Effector CD4-positive, alpha-beta T cell (primary cell): ENCODE measurements around the gene FOXK1.

ENCODE experiments used
- DNase-seq: peaks from one replicate; pipeline ENCODE4 v3.0.0-alpha.2; 2020

The FOXK1 gene

GRCh38 chr7:4725014-4725849 lies 43.1 kb downstream of the FOXK1 start:
- DNase-seq = peak; percentile 17

- no peak for DNase-seq
These were observed 43.9 kb downstream of the FOXK1 start for GRCh38 chr7:4725850-4726450.

- no peak for DNase-seq
These were observed 44.5 kb downstream of the FOXK1 start for GRCh38 chr7:4726566-4726965.

GRCh38 chr7:4727914-4728705 lies 46.0 kb downstream of the FOXK1 start:
- DNase-seq = no peak

- no peak for DNase-seq
These were observed 47.2 kb downstream of the FOXK1 start for GRCh38 chr7:4729266-4729665.

- no peak for DNase-seq
These were observed 48.2 kb downstream of the FOXK1 start for GRCh38 chr7:4730276-4730675.

GRCh38 chr7:4730971-4731370 lies 48.9 kb downstream of the FOXK1 start:
- no peak for DNase-seq

- no peak for DNase-seq
These were observed 49.7 kb downstream of the FOXK1 start for GRCh38 chr7:4731803-4732202.

- DNase-seq = no peak
These were observed 51.9 kb downstream of the FOXK1 start for GRCh38 chr7:4733936-4734528.

- DNase-seq = no peak
These were observed 52.7 kb downstream of the FOXK1 start for GRCh38 chr7:4734587-4735345.

- DNase-seq = no peak
These were observed 55.2 kb downstream of the FOXK1 start for GRCh38 chr7:4737300-4737699.

GRCh38 chr7:4738711-4739527 lies 56.8 kb downstream of the FOXK1 start:
- peak; percentile 17 for DNase-seq

- peak; percentile 56 for DNase-seq
These were observed 57.5 kb downstream of the FOXK1 start for GRCh38 chr7:4739528-4739992.

- DNase-seq = no peak
These were observed 58.7 kb downstream of the FOXK1 start for GRCh38 chr7:4740796-4741195.

- no peak for DNase-seq
These were observed 60.0 kb downstream of the FOXK1 start for GRCh38 chr7:4742051-4742573.

- DNase-seq = no peak
These were observed 60.8 kb downstream of the FOXK1 start for GRCh38 chr7:4742852-4743251.

- DNase-seq = peak; percentile 66
These were observed 62.5 kb downstream of the FOXK1 start for GRCh38 chr7:4744391-4745264.

GRCh38 chr7:4745265-4745919 lies 63.3 kb downstream of the FOXK1 start:
- DNase-seq = no peak
